Activated CD8-positive, alpha-beta T cell treated with anti-CD3 and anti-CD28 coated beads, Interleukin-2, amount 10 ng/mL, durations not matched to agents 7 days and 5 days (primary cell): ENCODE results near the gene UNC93A. TPM values are rescaled to one million over a fixed set of nuclear protein-coding genes. Genes with fewer than 3 reads are reported as not detected.
"Not testable (repeated sequence)": the region's sequence is repeated elsewhere in the genome, so short reads cannot be mapped to it uniquely, and the experiment has no call there.

Experiments
- ATAC-seq: fragments of 150-1000 bp; cut with Tn5 transposase; one replicate; pipeline ENCODE4 v1.10.0; 2021; ENCODE audit warnings: moderate library complexity
- CTCF ChIA-PET: fragments of 350-600 bp; sonication (Branson Sonifier 250); formaldehyde crosslinking; loops from one replicate; lab custom pipeline; 2021; ENCODE audit warnings: antibody characterized with exemption; lab: Charles Lee
- POLR2A ChIA-PET: fragments of 350-600 bp; sonication (Branson Sonifier 250); formaldehyde crosslinking; loops from one replicate; lab custom pipeline; 2021; ENCODE audit warnings: antibody characterized with exemption; lab: Charles Lee
- DNase-seq: peaks from one replicate; pipeline ENCODE4 v3.0.0-alpha.2; 2020
- H3K27ac Mint-ChIP-seq: one replicate; pipeline ENCODE4 v1.8.0; 2021; ENCODE audit warnings: mild to moderate bottlenecking, mixed read lengths
- H3K27me3 Mint-ChIP-seq: one replicate; pipeline ENCODE4 v1.8.0; 2021; ENCODE audit warnings: low read depth, mixed read lengths
- H3K36me3 Mint-ChIP-seq: one replicate; pipeline ENCODE4 v1.8.0; 2021; ENCODE audit warnings: low read depth, mixed read lengths
- H3K4me1 Mint-ChIP-seq: one replicate; pipeline ENCODE4 v1.8.0; 2021; ENCODE audit warnings: low read depth, mixed read lengths
- H3K4me3 Mint-ChIP-seq: one replicate; pipeline ENCODE4 v1.8.0; 2021; ENCODE audit warnings: mild to moderate bottlenecking, mixed read lengths
- H3K9me3 Mint-ChIP-seq: one replicate; pipeline ENCODE4 v1.8.0; 2022; ENCODE audit warnings: mixed read lengths; ENCODE audit not compliant: insufficient read depth
- total RNA-seq, 2 experiments: library from RNA; stranded (reverse); gene quantifications; one replicate each; pipeline ENCODE4 v1.2.3, GENCODE V29; 2021

The UNC93A gene
- total RNA-seq, 2 experiments from 2014 or later = not detected

GRCh38 chr6:167308207-167308606 is 17.1 kb downstream of the UNC93A start:
- ATAC-seq (no peak), DNase-seq (no peak)
- H3K4me3 Mint-ChIP-seq = no peak overlapping the region
- POLR2A ChIA-PET = no interaction called here
- no peaks in the 10 kb centered on the region for H3K4me1 Mint-ChIP-seq
- CTCF ChIA-PET = no interaction called here
- H3K36me3 Mint-ChIP-seq = no peaks in the 10 kb centered on the region
- no peak overlapping the region for H3K27ac Mint-ChIP-seq
- no peaks in the 10 kb centered on the region for H3K9me3 Mint-ChIP-seq
- H3K27me3 Mint-ChIP-seq = no peaks in the 10 kb centered on the region

- not testable (repeated sequence) for ATAC-seq
- CTCF ChIA-PET = interaction anchor here (1.3 kb wide), 1 partner anchor 42 kb away, joined by 5 read pairs; no protein-coding TSS in a partner anchor
These were observed 18.5 kb downstream of the UNC93A start for GRCh38 chr6:167309355-167310192.

GRCh38 chr6:167311286-167311685 is 20.2 kb downstream of the UNC93A start:
- Mint-ChIP-seq H3K4me1 (no peaks in the 10 kb centered on the region), H3K36me3 (no peaks in the 10 kb centered on the region), H3K9me3 (no peaks in the 10 kb centered on the region), H3K27ac (no peak overlapping the region), H3K27me3 (peaks cover 4% of the 10 kb centered on the region), H3K4me3 (no peak overlapping the region)
- ChIA-PET POLR2A (no interaction called here), CTCF (no interaction called here)
- DNase-seq (no peak), ATAC-seq (no peak)

More at GRCh38 chr6:167309355-167310192, 18.5 kb downstream of the UNC93A start:
- H3K27ac Mint-ChIP-seq, H3K9me3 Mint-ChIP-seq, DNase-seq, H3K4me1 Mint-ChIP-seq, H3K36me3 Mint-ChIP-seq, H3K4me3 Mint-ChIP-seq, H3K27me3 Mint-ChIP-seq, POLR2A ChIA-PET: not testable (repeated sequence)

GRCh38 chr6:167311691-167312090 is 20.6 kb downstream of the UNC93A start:
- H3K27me3 Mint-ChIP-seq, ATAC-seq, H3K27ac Mint-ChIP-seq, CTCF ChIA-PET, H3K4me1 Mint-ChIP-seq, H3K36me3 Mint-ChIP-seq, DNase-seq, H3K9me3 Mint-ChIP-seq, H3K4me3 Mint-ChIP-seq, POLR2A ChIA-PET: not testable (repeated sequence)

GRCh38 chr6:167314180-167314821 is 23.2 kb downstream of the UNC93A start:
- H3K9me3 Mint-ChIP-seq = no peaks in the 10 kb centered on the region
- H3K36me3 Mint-ChIP-seq = no peaks in the 10 kb centered on the region
- no peak for DNase-seq
- no peak for ATAC-seq
- ChIA-PET CTCF (no interaction called here), POLR2A (no interaction called here)
- H3K27me3 Mint-ChIP-seq = peaks cover 4% of the 10 kb centered on the region
- H3K4me3 Mint-ChIP-seq = no peak overlapping the region
- H3K27ac Mint-ChIP-seq = no peak overlapping the region
- H3K4me1 Mint-ChIP-seq = no peaks in the 10 kb centered on the region

GRCh38 chr6:167317172-167317571 is 26.1 kb downstream of the UNC93A start:
- peaks cover 4% of the 10 kb centered on the region for H3K27me3 Mint-ChIP-seq
- ChIA-PET POLR2A (no interaction called here), CTCF (no interaction called here)
- DNase-seq (no peak), ATAC-seq (no peak)
- no peaks in the 10 kb centered on the region for H3K36me3 Mint-ChIP-seq
- no peaks in the 10 kb centered on the region for H3K9me3 Mint-ChIP-seq
- H3K27ac Mint-ChIP-seq = no peak overlapping the region
- no peaks in the 10 kb centered on the region for H3K4me1 Mint-ChIP-seq
- H3K4me3 Mint-ChIP-seq = no peak overlapping the region

- H3K4me1 Mint-ChIP-seq, DNase-seq, H3K36me3 Mint-ChIP-seq, H3K27ac Mint-ChIP-seq, H3K4me3 Mint-ChIP-seq, POLR2A ChIA-PET, ATAC-seq, H3K9me3 Mint-ChIP-seq, CTCF ChIA-PET, H3K27me3 Mint-ChIP-seq: not testable (repeated sequence)
These were observed 27.2 kb downstream of the UNC93A start for GRCh38 chr6:167318354-167318753.

GRCh38 chr6:167318856-167319255 is 27.7 kb downstream of the UNC93A start:
- ATAC-seq, H3K27me3 Mint-ChIP-seq, H3K27ac Mint-ChIP-seq, POLR2A ChIA-PET, H3K4me3 Mint-ChIP-seq, H3K9me3 Mint-ChIP-seq, H3K4me1 Mint-ChIP-seq, H3K36me3 Mint-ChIP-seq, DNase-seq, CTCF ChIA-PET: not testable (repeated sequence)

GRCh38 chr6:167319856-167320753 is 29.0 kb downstream of the UNC93A start:
- H3K27me3 Mint-ChIP-seq, H3K9me3 Mint-ChIP-seq, H3K27ac Mint-ChIP-seq, CTCF ChIA-PET, DNase-seq, ATAC-seq, H3K36me3 Mint-ChIP-seq, POLR2A ChIA-PET, H3K4me3 Mint-ChIP-seq, H3K4me1 Mint-ChIP-seq: not testable (repeated sequence)

GRCh38 chr6:167320754-167321056 is 29.6 kb downstream of the UNC93A start:
- POLR2A ChIA-PET, H3K4me3 Mint-ChIP-seq, ATAC-seq, CTCF ChIA-PET, DNase-seq, H3K4me1 Mint-ChIP-seq, H3K27ac Mint-ChIP-seq, H3K9me3 Mint-ChIP-seq, H3K27me3 Mint-ChIP-seq, H3K36me3 Mint-ChIP-seq: not testable (repeated sequence)

- H3K4me3 Mint-ChIP-seq, CTCF ChIA-PET, DNase-seq, H3K4me1 Mint-ChIP-seq, POLR2A ChIA-PET, H3K27ac Mint-ChIP-seq, H3K9me3 Mint-ChIP-seq, H3K36me3 Mint-ChIP-seq, ATAC-seq, H3K27me3 Mint-ChIP-seq: not testable (repeated sequence)
These were observed 30.1 kb downstream of the UNC93A start for GRCh38 chr6:167321185-167321584.

- Mint-ChIP-seq H3K27me3 (peaks cover 4% of the 10 kb centered on the region), H3K4me1 (no peaks in the 10 kb centered on the region), H3K9me3 (no peaks in the 10 kb centered on the region), H3K4me3 (no peak overlapping the region), H3K27ac (no peak overlapping the region), H3K36me3 (no peaks in the 10 kb centered on the region)
- ChIA-PET POLR2A (no interaction called here), CTCF (no interaction called here)
- no peak for ATAC-seq
- no peak for DNase-seq
These were observed 32.0 kb downstream of the UNC93A start for GRCh38 chr6:167323111-167323510.
